ENCODE results near the gene ST3GAL2. TPM values are rescaled to one million over a fixed set of nuclear protein-coding genes. Genes with fewer than 3 reads are reported as not detected.

ST3GAL2 gene
- total and polyA plus RNA-seq, 2 of the 4 experiments (the other 2 are of a cell fraction) = 17.4 to 17.7 TPM

DNA sequence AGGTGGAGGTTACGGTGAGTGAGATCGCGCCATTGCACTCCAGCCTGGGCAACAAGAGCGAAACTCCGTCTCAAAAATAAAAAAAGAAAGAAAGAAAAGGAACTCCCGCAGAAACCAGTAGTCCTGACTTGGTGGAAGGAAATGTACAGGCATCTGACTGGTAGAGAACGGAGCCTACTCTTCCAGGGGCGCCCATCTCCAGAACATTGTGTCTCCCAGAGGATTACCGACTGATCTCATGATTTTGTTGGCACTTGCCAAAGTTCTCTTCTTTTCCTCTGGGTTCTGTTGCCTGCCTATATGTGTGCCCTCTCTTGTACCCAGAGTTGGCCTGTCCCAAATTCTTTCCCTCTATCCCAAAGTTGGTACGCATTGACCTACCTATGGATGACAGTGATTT, 68.0 kb downstream of the ST3GAL2 start:
- dilution Hi-C loops (cut with HindIII; ENCODE audit: low sequenced_read_pairs, unreplicated experiment) (no loop called here), in situ Hi-C loops (cut with MboI; ENCODE audit: low sequenced_read_pairs) (loop anchor here (5.0 kb wide), 1 partner anchor 276 kb away; the partner anchor contains the start of gene IL34)

More for the DNA sequence above, 68.0 kb downstream of the ST3GAL2 start:
- Histone ChIP-seq H4K91ac (ENCODE audit: insufficient read depth, low read depth, low read length) (no peak overlapping the region), H3K23ac (ENCODE audit: low read depth, low read length) (no peak overlapping the region), H3K14ac (replicated peaks; ENCODE audit: low read depth, low read length) (no peak overlapping the region), H3K27ac (ENCODE audit: insufficient read depth, low read length) (no peak overlapping the region), H2BK15ac (ENCODE audit: low read depth, low read length) (no peak overlapping the region), H3K9me1 (ENCODE audit: insufficient read depth, low read length) (no peaks in the 10 kb centered on the region), H3K4me2 (ENCODE audit: low read depth, low read length) (no peak overlapping the region), H3K9ac (ENCODE audit: low read depth, low read length) (no peak overlapping the region), H2AFZ (replicated peaks; ENCODE audit: low read length, poor library complexity) (no peak overlapping the region), H3K4me3 (ENCODE audit: insufficient read depth, low read depth, low read length) (no peak overlapping the region), H3K36me3 (ENCODE audit: control insufficient read depth, insufficient read depth, low read length) (peaks cover 52% of the 10 kb centered on the region), H2BK20ac (ENCODE audit: low read depth, low read length) (no peak overlapping the region), H3K18ac (ENCODE audit: low read depth, low read length) (no peak overlapping the region), H3K27me3 (ENCODE audit: control insufficient read depth, insufficient read depth, low read length) (no peaks in the 10 kb centered on the region), H3K56ac (ENCODE audit: extremely low read depth, insufficient read depth, low read length) (no peak overlapping the region), H3K79me1 (ENCODE audit: low read depth in 1 of 2, low read length in 2 of 2) (peaks cover 2 to 7% of the 10 kb centered on the region in 2 experiments; a peak in 2 of 4 replicates), H2AK9ac (replicated peaks; ENCODE audit: low read depth, low read length, poor library complexity) (no peak overlapping the region), H4K20me1 (ENCODE audit: insufficient read depth, low read length) (no peaks in the 10 kb centered on the region), H2BK5ac (ENCODE audit: low read depth, low read length, poor library complexity, severe bottlenecking) (no peak overlapping the region), H2AK5ac (ENCODE audit: low read depth, low read length) (no peak overlapping the region), H2BK120ac (ENCODE audit: low read depth, low read length) (no peak overlapping the region), H3K4ac (ENCODE audit: low read depth, low read length) (no peak overlapping the region), H4K5ac (ENCODE audit: low read depth, low read length) (no peak overlapping the region), H4K8ac (ENCODE audit: low read depth in 2 of 2, low read length in 2 of 2) (no peak overlapping the region), H3K9me3 (ENCODE audit: control insufficient read depth, insufficient read depth, low read length) (no peaks in the 10 kb centered on the region), H3K4me1 (ENCODE audit: control insufficient read depth, insufficient read depth, low read length) (no peaks in the 10 kb centered on the region)
- WGBS, 2 experiments (ENCODE audit: extremely low coverage in 2 of 2, insufficient read length in 1 of 2) = 100% methylated on average over 1 of the region's 10 CpGs; no CpG with 5 or more reads in 1 of the 2 experiments
- DNase-seq = no peak
- ATAC-seq (ENCODE audit: low read depth) = no peak
- no TSS peak for BruUV-seq (replicated peaks)
- intact Hi-C loops (cut with micrococcal nuclease) = no loop called here
- POLR2A ChIA-PET (ENCODE audit: unreplicated experiment) = no interaction called here
- TF ChIP-seq, protein P1, sequence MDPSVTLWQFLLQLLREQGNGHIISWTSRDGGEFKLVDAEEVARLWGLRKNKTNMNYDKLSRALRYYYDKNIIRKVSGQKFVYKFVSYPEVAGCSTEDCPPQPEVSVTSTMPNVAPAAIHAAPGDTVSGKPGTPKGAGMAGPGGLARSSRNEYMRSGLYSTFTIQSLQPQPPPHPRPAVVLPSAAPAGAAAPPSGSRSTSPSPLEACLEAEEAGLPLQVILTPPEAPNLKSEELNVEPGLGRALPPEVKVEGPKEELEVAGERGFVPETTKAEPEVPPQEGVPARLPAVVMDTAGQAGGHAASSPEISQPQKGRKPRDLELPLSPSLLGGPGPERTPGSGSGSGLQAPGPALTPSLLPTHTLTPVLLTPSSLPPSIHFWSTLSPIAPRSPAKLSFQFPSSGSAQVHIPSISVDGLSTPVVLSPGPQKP (IDR thresholded peaks at IDR 0.05; ENCODE audit: borderline replicate concordance, low read depth, low read length) = no peak
- TF ChIP-seq SMC3 (IDR thresholded peaks at IDR 0.05; ENCODE audit: low read depth, low read length) = no peak
- TF ChIP-seq POLR2A (IDR thresholded peaks at IDR 0.05; ENCODE audit: low read depth, low read length) = no peak
- no peak for TF ChIP-seq RFX5 (IDR thresholded peaks at IDR 0.05; ENCODE audit: low read depth, low read length)
- TF ChIP-seq MAFK (IDR thresholded peaks at IDR 0.05; ENCODE audit: low read depth, low read length) = no peak
- CTCF ChIA-PET = no interaction called here

Data from IMR-90 (cell line).